ENCODE results near the gene STING1.
A peak's percentile ranks its signal among the peaks of the same experiment; 100 is the strongest.
"Not testable (repeated sequence)": the region's sequence is repeated elsewhere in the genome, so short reads cannot be mapped to it uniquely, and the experiment has no call there.

Gene STING1

DNA sequence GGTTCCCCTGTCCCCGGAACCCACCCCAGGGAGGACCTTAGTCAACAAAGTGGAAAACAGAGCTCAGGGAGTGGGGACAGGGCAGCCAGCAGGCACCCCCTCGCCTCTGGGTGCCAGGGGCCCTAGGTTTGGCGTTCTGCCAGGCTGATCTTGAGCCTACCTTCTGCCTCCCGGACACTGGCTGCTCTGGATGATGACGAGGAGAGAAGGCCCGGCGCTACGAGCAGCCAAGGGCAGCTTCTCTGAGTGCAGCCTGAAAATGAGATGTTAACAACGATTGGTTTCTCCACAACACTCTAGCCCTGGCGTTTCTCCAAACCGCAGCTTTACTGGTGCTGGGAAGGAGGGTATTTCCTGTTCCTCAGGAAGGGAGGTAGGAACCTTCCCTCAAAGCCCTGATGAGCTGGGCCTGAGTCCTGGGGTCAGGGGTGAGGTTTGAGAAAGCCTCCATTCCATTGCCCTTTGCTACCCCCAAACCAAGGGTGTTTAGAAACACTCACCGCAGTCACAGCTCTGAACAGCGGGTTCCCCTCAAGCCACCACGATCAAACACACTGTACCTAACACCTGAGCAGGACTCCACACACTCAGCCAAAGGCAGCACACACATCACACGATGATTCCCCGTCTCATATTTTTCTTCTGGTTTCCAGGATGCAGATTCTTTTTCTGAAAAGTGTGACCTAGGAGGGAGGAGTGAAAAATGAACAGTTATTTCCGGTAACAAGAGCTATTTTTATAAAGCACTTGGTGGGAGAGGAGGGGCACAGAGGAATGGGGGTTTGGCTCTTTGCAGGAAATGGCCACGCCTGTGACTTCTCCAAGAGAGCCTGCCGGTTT, at the start of gene STING1:
STING1 (minus strand) TSS at position 709 of the 840 bp plus-strand sequence. CDS start 1,054 bp downstream, outside the sequence.
- TF ChIP-seq, protein P1, sequence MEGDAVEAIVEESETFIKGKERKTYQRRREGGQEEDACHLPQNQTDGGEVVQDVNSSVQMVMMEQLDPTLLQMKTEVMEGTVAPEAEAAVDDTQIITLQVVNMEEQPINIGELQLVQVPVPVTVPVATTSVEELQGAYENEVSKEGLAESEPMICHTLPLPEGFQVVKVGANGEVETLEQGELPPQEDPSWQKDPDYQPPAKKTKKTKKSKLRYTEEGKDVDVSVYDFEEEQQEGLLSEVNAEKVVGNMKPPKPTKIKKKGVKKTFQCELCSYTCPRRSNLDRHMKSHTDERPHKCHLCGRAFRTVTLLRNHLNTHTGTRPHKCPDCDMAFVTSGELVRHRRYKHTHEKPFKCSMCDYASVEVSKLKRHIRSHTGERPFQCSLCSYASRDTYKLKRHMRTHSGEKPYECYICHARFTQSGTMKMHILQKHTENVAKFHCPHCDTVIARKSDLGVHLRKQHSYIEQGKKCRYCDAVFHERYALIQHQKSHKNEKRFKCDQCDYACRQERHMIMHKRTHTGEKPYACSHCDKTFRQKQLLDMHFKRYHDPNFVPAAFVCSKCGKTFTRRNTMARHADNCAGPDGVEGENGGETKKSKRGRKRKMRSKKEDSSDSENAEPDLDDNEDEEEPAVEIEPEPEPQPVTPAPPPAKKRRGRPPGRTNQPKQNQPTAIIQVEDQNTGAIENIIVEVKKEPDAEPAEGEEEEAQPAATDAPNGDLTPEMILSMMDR (IDR thresholded peaks at IDR 0.05; ENCODE audit: low read length, missing control alignments) = no peak
- peak; percentile 99 for DNase-seq (ENCODE audit: low read depth)
- H3K4me3 ChIP-seq (replicated peaks; ENCODE audit: low read depth, low read length) = peak within 1 kb of the TSS; percentile 56

DNA sequence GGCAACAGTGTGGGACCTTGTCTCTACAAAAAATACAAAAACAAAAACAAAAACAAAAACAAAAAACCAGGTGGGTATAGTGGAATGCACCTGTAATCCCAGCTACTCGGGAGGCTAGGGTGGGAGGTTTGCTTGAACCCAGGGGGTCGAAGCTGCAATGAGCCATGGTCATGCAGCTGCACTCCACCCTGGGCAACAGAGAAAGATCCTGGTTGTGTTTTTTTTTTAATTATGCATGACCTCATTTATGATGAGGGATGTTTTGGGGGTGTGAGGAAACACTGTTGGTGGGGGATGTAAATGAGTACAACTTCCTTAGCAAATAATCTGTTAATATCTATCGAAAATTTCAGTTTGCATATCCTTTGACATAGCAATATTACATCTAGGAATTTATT, 49.2 kb upstream of the STING1 start:
- TF ChIP-seq, protein P1 (IDR thresholded peaks at IDR 0.05; ENCODE audit: low read length, missing control alignments) = no peak
- no peak for DNase-seq (ENCODE audit: low read depth)
- H3K4me3 ChIP-seq (replicated peaks; ENCODE audit: low read depth, low read length) = no peak overlapping the region

DNA sequence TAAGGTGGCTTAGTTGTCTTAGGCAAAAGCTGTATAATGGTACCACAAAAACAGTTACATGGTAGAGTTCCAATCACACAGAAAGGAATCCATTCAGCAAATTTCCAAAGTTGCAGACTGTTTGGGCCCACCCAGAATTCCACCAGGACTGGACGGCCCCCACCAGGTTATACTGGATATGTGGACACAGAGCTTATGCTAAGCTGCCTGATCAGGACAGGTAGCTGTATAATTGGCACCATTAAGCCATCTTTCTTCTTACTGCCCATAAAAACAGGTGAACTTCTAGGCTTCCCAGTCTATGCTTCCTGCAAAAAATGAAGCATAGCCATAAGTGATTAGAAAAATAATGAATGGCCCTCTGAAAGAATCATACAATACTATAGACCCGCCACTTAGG, 47.5 kb upstream of the STING1 start:
- not testable (repeated sequence) for DNase-seq (ENCODE audit: low read depth); H3K4me3 ChIP-seq (replicated peaks; ENCODE audit: low read depth, low read length)

DNA sequence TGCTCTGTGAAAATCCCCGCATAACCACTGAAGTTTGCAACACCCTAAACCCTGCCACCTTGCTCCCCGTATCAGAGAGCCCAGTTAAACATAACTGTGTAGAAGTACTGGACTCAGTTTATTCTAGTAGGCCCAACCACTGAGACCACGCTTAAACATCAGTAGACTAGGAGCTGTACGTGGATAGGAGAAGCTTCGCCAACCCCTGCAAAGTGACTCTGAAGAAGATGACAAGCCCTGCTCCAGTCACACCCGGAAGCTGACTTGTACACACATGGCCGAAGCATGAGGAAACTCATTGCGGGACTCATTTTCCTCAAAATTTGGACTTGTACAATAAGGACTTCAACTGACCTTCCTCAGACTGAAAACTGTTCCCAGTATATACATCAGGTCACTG, 46.1 kb upstream of the STING1 start:
- DNase-seq (ENCODE audit: low read depth); H3K4me3 ChIP-seq (replicated peaks; ENCODE audit: low read depth, low read length): not testable (repeated sequence)

DNA sequence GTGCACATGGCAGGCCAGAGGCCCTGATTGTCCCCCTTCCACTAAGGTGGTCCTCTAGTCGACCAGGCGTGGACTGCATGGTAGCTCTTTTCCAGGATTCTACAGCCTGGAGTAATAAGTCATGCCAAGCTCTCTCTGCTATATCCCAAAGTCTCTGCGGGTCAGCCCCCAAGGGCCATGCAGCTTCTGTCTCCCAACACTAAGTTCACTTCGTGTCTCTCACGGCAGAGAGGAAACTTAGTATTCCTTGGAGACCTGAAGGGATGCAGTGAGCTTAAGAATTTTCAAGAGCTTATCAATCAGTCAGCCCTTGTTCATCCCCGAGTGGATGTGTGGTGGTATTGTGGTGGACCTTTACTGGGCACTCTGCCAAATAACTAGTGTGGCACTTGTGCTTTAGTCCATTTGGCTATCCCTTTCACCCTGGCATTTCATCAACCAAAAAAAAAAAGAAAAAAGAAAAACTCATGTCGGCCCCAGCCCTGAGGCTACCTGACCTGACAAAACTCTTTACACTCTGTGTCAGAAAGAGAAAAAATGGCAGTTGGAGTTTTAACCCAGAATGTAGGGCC, 45.4 kb upstream of the STING1 start:
- H3K4me3 ChIP-seq (replicated peaks; ENCODE audit: low read depth, low read length); DNase-seq (ENCODE audit: low read depth): not testable (repeated sequence)

DNA sequence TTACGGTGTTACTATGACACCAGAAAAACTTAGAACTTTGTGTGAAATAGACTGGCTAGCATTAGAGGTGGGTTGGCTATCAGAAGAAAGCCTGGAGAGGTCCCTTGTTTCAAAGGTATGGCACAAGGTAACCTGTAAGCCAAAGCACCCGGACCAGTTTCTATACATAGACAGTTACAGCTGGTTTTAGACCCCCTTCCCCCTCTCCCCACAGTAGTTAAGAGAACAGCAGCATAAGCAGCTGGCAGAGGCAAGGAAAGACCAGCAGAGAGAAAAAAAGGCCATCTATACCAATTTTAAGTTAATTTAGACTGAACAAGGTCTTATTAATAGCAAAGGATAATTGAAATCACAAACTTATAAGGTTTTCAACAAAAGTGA, 44.5 kb upstream of the STING1 start:
- not testable (repeated sequence) for DNase-seq (ENCODE audit: low read depth); H3K4me3 ChIP-seq (replicated peaks; ENCODE audit: low read depth, low read length)

DNA sequence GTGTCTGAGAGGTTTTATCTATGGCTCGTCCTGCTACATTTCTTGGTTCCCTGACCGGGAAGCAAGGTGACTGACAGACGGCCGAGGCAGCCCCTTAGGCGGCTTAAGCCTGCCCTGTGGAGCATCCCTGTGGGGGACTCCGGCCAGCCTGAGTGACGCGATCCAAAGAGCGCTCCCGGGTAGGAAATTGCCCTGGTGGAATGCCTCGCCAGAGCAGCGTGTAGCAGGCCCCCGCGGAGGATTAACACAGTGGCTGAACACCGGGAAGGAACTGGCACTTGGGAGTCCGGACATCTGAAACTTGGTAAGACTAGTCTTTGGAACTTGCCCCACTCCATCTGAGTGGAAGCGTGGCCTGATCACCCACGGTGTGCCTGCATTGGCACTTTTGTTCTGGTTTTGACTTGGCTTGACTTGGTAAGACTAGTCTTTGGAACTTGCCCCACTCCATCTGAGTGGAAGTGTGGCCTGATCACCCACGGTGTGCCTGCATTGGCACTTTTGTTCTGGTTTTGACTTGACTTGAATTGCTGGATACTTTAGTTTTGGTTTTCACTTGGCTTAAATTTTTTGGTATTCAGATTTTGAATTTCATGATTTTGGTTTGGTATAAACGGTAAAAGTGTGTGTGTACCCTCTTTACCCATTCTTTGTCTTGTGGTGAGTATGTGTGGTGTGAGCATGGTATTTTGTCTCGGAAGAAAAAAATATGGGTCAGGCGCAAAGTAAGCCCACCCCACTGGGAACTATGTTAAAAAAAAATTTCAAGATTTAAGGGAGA, 43.9 kb upstream of the STING1 start:
- not testable (repeated sequence) for DNase-seq (ENCODE audit: low read depth); H3K4me3 ChIP-seq (replicated peaks; ENCODE audit: low read depth, low read length)

DNA sequence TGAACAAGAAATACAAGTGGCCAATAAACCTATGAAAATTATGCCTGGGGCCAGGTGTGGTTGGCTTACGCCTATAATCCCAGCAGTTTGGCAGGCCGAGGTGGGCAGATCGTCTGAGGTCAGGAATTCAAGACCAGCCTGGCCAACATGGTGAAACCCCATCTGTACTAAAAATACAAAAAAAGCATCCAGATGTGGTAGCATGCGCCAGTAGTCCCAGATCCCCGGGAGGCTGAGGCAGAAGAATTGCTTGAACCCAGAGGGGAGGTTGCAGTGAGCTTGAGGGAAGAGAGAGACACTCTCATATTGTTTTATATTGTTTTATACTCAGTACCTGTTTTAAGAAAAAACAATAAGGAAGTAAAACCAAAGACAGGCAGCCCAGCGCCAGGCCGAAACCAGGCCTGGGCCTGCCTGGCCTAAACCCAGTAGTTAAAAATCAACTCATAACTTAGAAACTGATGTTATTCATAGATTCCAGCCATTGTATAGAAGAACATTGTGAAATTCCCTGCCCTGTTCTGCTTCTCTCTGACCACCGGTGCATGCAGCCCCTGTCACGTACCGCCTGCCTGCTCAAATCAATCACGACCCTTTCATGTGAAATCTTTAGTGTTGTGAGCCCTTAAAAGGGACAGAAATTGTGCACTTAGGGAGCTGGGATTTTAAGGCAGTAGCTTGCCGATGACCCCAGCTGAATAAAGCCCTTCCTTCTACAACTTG, 43.2 kb upstream of the STING1 start:
- not testable (repeated sequence) for H3K4me3 ChIP-seq (replicated peaks; ENCODE audit: low read depth, low read length); DNase-seq (ENCODE audit: low read depth)

DNA sequence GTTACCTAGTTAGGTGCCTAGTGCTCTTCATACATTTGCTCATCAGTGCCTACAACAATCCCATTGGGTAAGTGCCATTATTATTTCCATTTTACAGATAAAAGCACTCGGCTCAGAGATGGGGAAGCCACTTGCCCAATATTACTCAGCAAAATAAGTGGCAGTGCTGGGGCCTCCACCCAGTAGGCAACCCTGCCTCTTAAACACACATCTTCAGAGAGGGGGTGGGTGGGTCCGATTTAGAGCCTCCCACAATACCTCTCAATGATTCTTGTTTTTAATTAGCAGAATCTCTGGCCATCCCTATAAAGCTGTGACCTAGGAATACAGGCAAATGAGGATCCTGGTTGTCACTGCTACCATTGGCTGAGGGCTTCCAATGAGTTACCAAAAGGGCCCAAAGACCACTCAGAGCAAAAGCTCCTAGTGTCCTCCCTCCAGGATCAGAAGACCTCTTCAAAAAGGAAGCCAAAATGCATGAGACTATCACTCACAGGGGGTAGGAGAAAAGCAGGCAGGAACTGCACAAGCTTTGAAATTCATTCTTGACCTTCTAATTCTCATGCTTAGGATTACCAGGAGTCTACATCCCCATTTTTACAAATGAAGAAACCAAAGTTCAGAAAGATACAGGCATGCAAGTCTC, 42.5 kb upstream of the STING1 start:
- TF ChIP-seq, protein P1 (IDR thresholded peaks at IDR 0.05; ENCODE audit: low read length, missing control alignments) = no peak
- DNase-seq (ENCODE audit: low read depth) = no peak
- H3K4me3 ChIP-seq (replicated peaks; ENCODE audit: low read depth, low read length) = no peak overlapping the region
